ENCODE data around the gene MAPK1. TPM values are rescaled to one million over a fixed set of nuclear protein-coding genes. Genes with fewer than 3 reads are reported as not detected.
"Not testable (repeated sequence)": the region's sequence is repeated elsewhere in the genome, so short reads cannot be mapped to it uniquely, and the experiment has no call there.

MAPK1 gene
- total RNA-seq, 2 experiments from 2014 or later, result 74.0 to 82.6 TPM

- H3K36me3 Mint-ChIP-seq (ENCODE audit: low read depth), result peaks cover 1% of the 10 kb centered on the region
- CTCF ChIA-PET, result interaction anchor here (0.6 kb wide), 1 partner anchor 152 kb away, joined by 3 read pairs; no protein-coding TSS in a partner anchor
- H3K9me3 Mint-ChIP-seq, result no peaks in the 10 kb centered on the region
- H3K4me1 Mint-ChIP-seq (ENCODE audit: low read depth), result no peaks in the 10 kb centered on the region
- H3K27ac Mint-ChIP-seq, result no peak overlapping the region
- H3K4me3 Mint-ChIP-seq, result no peak overlapping the region
- H3K27me3 Mint-ChIP-seq (ENCODE audit: low read depth), result peaks cover 2% of the 10 kb centered on the region
- DNase-seq, result no peak
- intact Hi-C loops (cut with micrococcal nuclease), result no loop called here
Measured at GRCh38 chr22:21902296-21903087, 35.0 kb upstream of the MAPK1 start.

DNA sequence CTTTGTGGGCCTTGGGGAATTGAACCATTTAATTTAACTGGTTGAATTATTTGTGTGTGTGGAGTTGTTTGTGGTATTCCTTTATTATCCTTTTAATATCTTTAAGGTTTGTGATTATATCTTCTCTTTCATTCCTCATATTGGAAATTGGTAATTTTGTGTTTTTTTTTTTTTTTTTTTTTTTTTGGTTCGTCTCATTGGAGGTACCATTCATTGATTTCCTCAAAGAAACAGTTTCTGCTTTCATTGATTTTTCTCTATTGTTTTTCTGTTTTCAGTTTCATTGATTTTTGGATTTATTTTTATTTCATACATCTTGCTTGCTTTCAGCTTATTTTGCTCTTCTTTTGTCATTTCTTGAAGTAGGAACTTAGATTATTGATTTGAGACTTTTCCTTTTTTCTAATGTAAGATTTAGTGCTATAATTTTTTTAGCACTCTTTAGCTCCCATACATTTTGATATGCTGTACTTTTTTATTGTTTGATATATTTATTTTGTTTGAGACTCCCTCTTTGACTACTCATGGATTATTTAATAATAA, 31.0 kb upstream of the MAPK1 start:
- intact Hi-C loops (cut with micrococcal nuclease), result no loop called here
- Mint-ChIP-seq H3K27me3 (ENCODE audit: low read depth) (peaks cover 2% of the 10 kb centered on the region), H3K4me1 (ENCODE audit: low read depth) (no peaks in the 10 kb centered on the region), H3K36me3 (ENCODE audit: low read depth) (no peaks in the 10 kb centered on the region), H3K9me3 (no peaks in the 10 kb centered on the region), H3K4me3 (no peak overlapping the region), H3K27ac (no peak overlapping the region)
- DNase-seq, result no peak
- CTCF ChIA-PET, result interaction anchor here (1.8 kb wide), 1 partner anchor 40 kb away, joined by 5 read pairs; no protein-coding TSS in a partner anchor

DNA sequence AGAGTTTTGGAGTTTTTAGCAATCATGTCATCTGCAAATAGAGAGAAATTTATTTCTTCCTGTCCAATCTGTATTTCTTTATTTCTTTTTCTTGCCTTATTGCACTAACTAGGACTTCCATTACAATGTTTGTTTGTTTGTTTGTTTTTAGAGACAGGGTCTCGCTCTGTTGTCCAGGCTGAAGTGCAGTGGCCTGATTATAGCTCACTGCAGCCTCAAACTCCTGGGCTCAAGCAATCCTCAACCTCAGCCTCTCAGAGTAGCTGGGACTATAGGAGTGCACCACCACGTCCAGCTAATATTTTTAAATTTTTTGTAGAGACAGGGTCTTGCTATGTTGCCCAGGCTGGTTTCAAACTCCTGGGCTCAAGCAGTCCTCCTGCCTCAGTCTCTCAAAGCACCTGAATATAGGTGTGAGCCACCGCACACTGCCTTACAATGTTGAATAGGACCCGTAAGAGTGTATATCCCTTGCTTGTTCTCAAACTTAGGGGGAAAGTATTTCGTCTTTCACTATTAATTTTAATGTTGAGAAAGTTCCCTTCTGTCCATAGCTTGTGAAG, 29.6 kb upstream of the MAPK1 start:
- CTCF ChIA-PET, result no interaction called here
- Mint-ChIP-seq H3K4me1 (ENCODE audit: low read depth) (no peaks in the 10 kb centered on the region), H3K4me3 (no peak overlapping the region), H3K27ac (no peak overlapping the region), H3K9me3 (no peaks in the 10 kb centered on the region), H3K27me3 (ENCODE audit: low read depth) (peaks cover 2% of the 10 kb centered on the region), H3K36me3 (ENCODE audit: low read depth) (no peaks in the 10 kb centered on the region)
- DNase-seq, result no peak
- intact Hi-C loops (cut with micrococcal nuclease), result no loop called here

- DNase-seq; H3K4me3 Mint-ChIP-seq; H3K4me1 Mint-ChIP-seq (ENCODE audit: low read depth); H3K9me3 Mint-ChIP-seq; H3K36me3 Mint-ChIP-seq (ENCODE audit: low read depth); H3K27me3 Mint-ChIP-seq (ENCODE audit: low read depth); intact Hi-C loops (cut with micrococcal nuclease); H3K27ac Mint-ChIP-seq; CTCF ChIA-PET: not testable (repeated sequence)
Measured at GRCh38 chr22:21896275-21896674, 28.8 kb upstream of the MAPK1 start.

GRCh38 chr22:21894799-21895198, 27.4 kb upstream of the MAPK1 start:
- intact Hi-C loops (cut with micrococcal nuclease), result no loop called here
- CTCF ChIA-PET, result no interaction called here
- H3K9me3 Mint-ChIP-seq, result no peaks in the 10 kb centered on the region
- DNase-seq, result no peak
- no peak overlapping the region for H3K27ac Mint-ChIP-seq
- H3K4me3 Mint-ChIP-seq, result no peak overlapping the region
- H3K36me3 Mint-ChIP-seq (ENCODE audit: low read depth), result no peaks in the 10 kb centered on the region
- H3K27me3 Mint-ChIP-seq (ENCODE audit: low read depth), result no peaks in the 10 kb centered on the region
- no peaks in the 10 kb centered on the region for H3K4me1 Mint-ChIP-seq (ENCODE audit: low read depth)

DNA sequence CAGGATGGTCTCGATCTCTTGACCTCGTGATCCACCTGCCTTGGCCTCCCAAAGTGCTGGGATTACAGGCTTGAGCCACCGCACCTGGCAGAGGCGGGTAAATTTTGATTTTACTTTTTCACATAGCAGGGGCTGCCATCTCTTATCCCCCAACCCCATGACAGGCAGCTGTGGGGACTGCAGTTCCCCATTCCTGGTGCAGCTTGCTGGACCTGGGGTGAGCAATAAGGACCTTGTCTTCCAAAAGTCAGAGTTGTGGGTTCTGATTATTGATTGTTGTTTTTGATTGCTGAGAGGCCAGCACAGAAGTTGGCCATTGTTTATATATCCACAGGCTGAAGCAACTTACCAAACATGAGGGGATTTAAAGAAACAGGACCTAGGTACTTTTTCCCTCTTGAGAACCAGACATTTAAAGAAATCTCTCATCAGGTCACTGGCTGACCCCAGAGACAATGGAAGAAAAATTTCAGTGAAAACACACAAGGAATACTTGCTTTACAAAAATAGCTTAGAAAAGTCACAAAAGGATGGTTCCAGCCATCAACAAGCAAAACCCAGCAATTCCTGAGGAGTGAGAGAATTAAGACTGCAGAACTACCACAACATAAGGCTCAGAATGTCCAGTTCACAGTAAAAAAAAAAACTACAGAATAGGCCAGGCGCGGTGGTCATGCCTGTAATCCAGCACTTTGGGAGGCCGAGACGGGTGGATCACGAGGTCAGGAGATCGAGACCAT, 22.0 kb upstream of the MAPK1 start:
- H3K27me3 Mint-ChIP-seq (ENCODE audit: low read depth), result no peaks in the 10 kb centered on the region
- no peak overlapping the region for H3K27ac Mint-ChIP-seq
- no peak for DNase-seq
- intact Hi-C loops (cut with micrococcal nuclease), result no loop called here
- CTCF ChIA-PET, result no interaction called here
- no peak overlapping the region for H3K4me3 Mint-ChIP-seq
- H3K9me3 Mint-ChIP-seq, result no peaks in the 10 kb centered on the region
- H3K36me3 Mint-ChIP-seq (ENCODE audit: low read depth), result no peaks in the 10 kb centered on the region
- no peaks in the 10 kb centered on the region for H3K4me1 Mint-ChIP-seq (ENCODE audit: low read depth)

- CTCF ChIA-PET, result interaction anchor here (0.6 kb wide), 1 partner anchor 1183 kb away, joined by 3 read pairs; no protein-coding TSS in a partner anchor
- H3K4me1 Mint-ChIP-seq (ENCODE audit: low read depth), result no peaks in the 10 kb centered on the region
- no peaks in the 10 kb centered on the region for H3K9me3 Mint-ChIP-seq
- no peak overlapping the region for H3K27ac Mint-ChIP-seq
- intact Hi-C loops (cut with micrococcal nuclease), result no loop called here
- no peak overlapping the region for H3K4me3 Mint-ChIP-seq
- no peaks in the 10 kb centered on the region for H3K27me3 Mint-ChIP-seq (ENCODE audit: low read depth)
- no peak for DNase-seq
- H3K36me3 Mint-ChIP-seq (ENCODE audit: low read depth), result no peaks in the 10 kb centered on the region
Measured at GRCh38 chr22:21887841-21888240, 20.4 kb upstream of the MAPK1 start.

- DNase-seq; H3K27me3 Mint-ChIP-seq (ENCODE audit: low read depth); H3K4me3 Mint-ChIP-seq; intact Hi-C loops (cut with micrococcal nuclease); CTCF ChIA-PET; H3K36me3 Mint-ChIP-seq (ENCODE audit: low read depth); H3K9me3 Mint-ChIP-seq; H3K4me1 Mint-ChIP-seq (ENCODE audit: low read depth); H3K27ac Mint-ChIP-seq: not testable (repeated sequence)
Measured at GRCh38 chr22:21883930-21884329, 16.5 kb upstream of the MAPK1 start.

DNA sequence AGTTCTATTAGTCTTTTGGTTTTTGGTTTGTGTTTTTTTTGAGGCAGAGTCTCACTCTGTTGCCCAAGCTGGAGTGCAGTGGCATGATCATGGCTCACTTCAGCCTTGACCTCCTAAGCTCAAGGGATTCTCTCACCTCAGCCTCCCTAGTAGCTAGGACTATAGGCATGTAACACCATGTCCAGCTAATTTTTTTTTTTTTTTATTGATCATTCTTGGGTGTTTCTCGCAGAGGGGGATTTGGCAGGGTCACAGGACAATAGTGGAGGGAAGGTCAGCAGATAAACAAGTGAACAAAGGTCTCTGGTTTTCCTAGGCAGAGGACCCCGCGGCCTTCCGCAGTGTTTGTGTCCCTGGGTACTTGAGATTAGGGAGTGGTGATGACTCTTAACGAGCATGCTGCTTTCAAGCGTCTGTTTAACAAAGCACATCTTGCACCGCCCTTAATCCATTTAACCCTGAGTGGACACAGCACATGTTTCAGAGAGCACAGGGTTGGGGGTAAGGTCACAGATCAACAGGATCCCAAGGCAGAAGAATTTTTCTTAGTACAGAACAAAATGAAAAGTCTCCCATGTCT, 15.4 kb upstream of the MAPK1 start:
- H3K9me3 Mint-ChIP-seq; intact Hi-C loops (cut with micrococcal nuclease); DNase-seq; H3K27ac Mint-ChIP-seq; H3K4me3 Mint-ChIP-seq; H3K4me1 Mint-ChIP-seq (ENCODE audit: low read depth); H3K36me3 Mint-ChIP-seq (ENCODE audit: low read depth); CTCF ChIA-PET; H3K27me3 Mint-ChIP-seq (ENCODE audit: low read depth): not testable (repeated sequence)

- no peak overlapping the region for H3K27ac Mint-ChIP-seq
- CTCF ChIA-PET, result interaction anchor here (0.7 kb wide), 1 partner anchor 24 kb away, joined by 3 read pairs; no protein-coding TSS in a partner anchor
- DNase-seq, result no peak
- no peaks in the 10 kb centered on the region for H3K9me3 Mint-ChIP-seq
- intact Hi-C loops (cut with micrococcal nuclease), result no loop called here
- H3K4me3 Mint-ChIP-seq, result no peak overlapping the region
- no peaks in the 10 kb centered on the region for H3K36me3 Mint-ChIP-seq (ENCODE audit: low read depth)
- no peaks in the 10 kb centered on the region for H3K27me3 Mint-ChIP-seq (ENCODE audit: low read depth)
- no peaks in the 10 kb centered on the region for H3K4me1 Mint-ChIP-seq (ENCODE audit: low read depth)
Measured at GRCh38 chr22:21881841-21882753, 14.7 kb upstream of the MAPK1 start.

DNA sequence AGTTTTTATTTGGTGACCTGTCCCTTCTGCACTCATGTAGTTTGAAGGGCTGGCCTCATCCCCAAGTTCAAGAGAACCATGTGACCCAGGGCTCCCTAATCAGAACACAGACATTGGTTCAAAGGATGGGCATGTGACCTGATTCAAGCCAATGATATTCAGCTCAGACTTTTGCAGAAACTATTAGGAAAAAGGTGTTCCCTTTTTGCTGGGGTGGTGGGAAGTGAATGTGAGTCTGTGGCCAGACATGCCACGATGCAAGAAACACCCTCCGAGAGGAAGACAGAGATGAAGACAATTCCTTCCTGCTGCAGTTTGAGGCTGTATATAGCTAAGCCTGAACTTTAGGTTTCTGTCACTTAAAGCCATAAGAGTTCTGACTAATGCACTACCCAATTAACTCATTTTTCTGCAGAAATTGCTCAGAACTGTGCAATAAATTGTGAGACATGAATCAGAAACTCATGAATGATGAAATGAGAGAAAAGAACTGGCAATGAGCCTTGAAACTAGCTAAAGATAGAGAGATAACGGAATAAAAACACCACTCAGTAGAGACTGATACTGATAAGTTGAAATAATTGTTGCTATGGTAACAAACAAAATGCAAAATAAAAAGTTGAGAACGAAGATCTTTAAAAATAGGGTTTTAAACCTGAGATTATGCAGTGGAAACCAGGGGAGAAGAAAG, 9.2 kb upstream of the MAPK1 start:
- no peaks in the 10 kb centered on the region for H3K9me3 Mint-ChIP-seq
- H3K27me3 Mint-ChIP-seq (ENCODE audit: low read depth), result no peaks in the 10 kb centered on the region
- no peaks in the 10 kb centered on the region for H3K36me3 Mint-ChIP-seq (ENCODE audit: low read depth)
- H3K27ac Mint-ChIP-seq, result peak overlapping the region; percentile 57
- H3K4me3 Mint-ChIP-seq, result no peak overlapping the region
- intact Hi-C loops (cut with micrococcal nuclease), result loop anchor here (1.0 to 2.0 kb wide), 3 partner anchors 8 to 60 kb away; no protein-coding TSS in a partner anchor
- DNase-seq, result peak; percentile 68
- CTCF ChIA-PET, result interaction anchor here (0.7 to 0.8 kb wide), 2 partner anchors 9 to 16 kb away, joined by 3 read pairs; partner anchors contain the start of gene MAPK1
- peaks cover 14% of the 10 kb centered on the region for H3K4me1 Mint-ChIP-seq (ENCODE audit: low read depth)
